IMR-90 (cell line): ENCODE results near the gene TMEM40. TPM values are rescaled to one million over a fixed set of nuclear protein-coding genes. Genes with fewer than 3 reads are reported as not detected.

Experiments used
- ATAC-seq: fragments of 200-7000 bp; cut with Tn5 transposase; 2 replicates; pipeline ENCODE4 v1.9.1; 2020; ENCODE audit warnings: low read depth, mild to moderate bottlenecking, moderate library complexity
- BruUV-seq: library from RNA; stranded (reverse); fragments of 400-500 nt; replicated peaks from 2 replicates; lab custom pipeline; 2021; lab: Mats Ljungman, UMichigan
- CTCF ChIA-PET: fragments of 300-600 bp; formaldehyde crosslinking; extraction: SDS; loops from one replicate; lab custom pipeline; 2021; ENCODE audit warnings: antibody characterized with exemption; lab: Yijun Ruan, JAX
- POLR2A ChIA-PET: fragments of 300-600 bp; sonication (Branson Sonifier 250); formaldehyde crosslinking; loops from one replicate; lab custom pipeline; 2022; ENCODE audit warnings: antibody characterized with exemption; ENCODE audit not compliant: unreplicated experiment; lab: Charles Lee
- DNase-seq: peaks from one replicate; pipeline ENCODE4 v3.0.0; 2013
- H2AFZ ChIP-seq: replicated peaks from 2 replicates; pipeline ENCODE3; 2013; ENCODE audit warnings: low read length, mild to moderate bottlenecking; ENCODE audit not compliant: poor library complexity
- H2AK5ac ChIP-seq: 2 replicates; pipeline ENCODE4 v1.6.1; 2013; ENCODE audit warnings: low read depth, low read length, inconsistent platforms
- H2AK9ac ChIP-seq: replicated peaks from 2 replicates; pipeline ENCODE3; 2013; ENCODE audit warnings: mild to moderate bottlenecking, low read depth, low read length, moderate library complexity; ENCODE audit not compliant: poor library complexity
- H2BK120ac ChIP-seq: 2 replicates; pipeline ENCODE4 v1.6.1; 2013; ENCODE audit warnings: low read depth, low read length, inconsistent platforms
- H2BK15ac ChIP-seq: 3 replicates; pipeline ENCODE4 v1.6.1; 2013; ENCODE audit warnings: low read depth, low read length, inconsistent platforms
- H2BK20ac ChIP-seq: 2 replicates; pipeline ENCODE4 v1.6.1; 2013; ENCODE audit warnings: low read depth, mild to moderate bottlenecking, inconsistent platforms, low read length, moderate library complexity
- H2BK5ac ChIP-seq: 2 replicates; pipeline ENCODE4 v1.6.1; 2013; ENCODE audit warnings: mild to moderate bottlenecking, low read depth, low read length, inconsistent platforms; ENCODE audit not compliant: poor library complexity, severe bottlenecking
- H3K14ac ChIP-seq: replicated peaks from 2 replicates; pipeline ENCODE4 v1.6.1; 2013; ENCODE audit warnings: low read depth, low read length, inconsistent platforms
- H3K18ac ChIP-seq: 2 replicates; pipeline ENCODE4 v1.6.1; 2013; ENCODE audit warnings: low read depth, low read length, control low read depth
- H3K23ac ChIP-seq: 2 replicates; pipeline ENCODE4 v1.6.1; 2013; ENCODE audit warnings: low read depth, low read length, inconsistent platforms
- H3K27ac ChIP-seq: 2 replicates; pipeline ENCODE4 v1.5.1; 2013; ENCODE audit warnings: mild to moderate bottlenecking, control low read depth, low read length; ENCODE audit not compliant: insufficient read depth
- H3K27me3 ChIP-seq: 2 replicates; pipeline ENCODE4 v1.6.1; 2013; ENCODE audit warnings: low read length; ENCODE audit not compliant: control insufficient read depth, insufficient read depth
- H3K36me3 ChIP-seq: 2 replicates; pipeline ENCODE4 v1.6.1; 2013; ENCODE audit warnings: low read length, mixed read lengths; ENCODE audit not compliant: control insufficient read depth, insufficient read depth
- H3K4ac ChIP-seq: 2 replicates; pipeline ENCODE4 v1.6.1; 2013; ENCODE audit warnings: low read depth, low read length, inconsistent platforms
- H3K4me1 ChIP-seq: 2 replicates; pipeline ENCODE4 v1.6.1; 2013; ENCODE audit warnings: low read length, mixed read lengths; ENCODE audit not compliant: control insufficient read depth, insufficient read depth
- H3K4me2 ChIP-seq: 2 replicates; pipeline ENCODE4 v1.6.1; 2013; ENCODE audit warnings: low read depth, mild to moderate bottlenecking, control low read depth, low read length, moderate library complexity
- H3K4me3 ChIP-seq: 2 replicates; pipeline ENCODE4 v1.5.1; 2013; ENCODE audit warnings: low read depth, mild to moderate bottlenecking, control low read depth, low read length, moderate library complexity; ENCODE audit not compliant: insufficient read depth
- H3K56ac ChIP-seq: 2 replicates; pipeline ENCODE4 v1.6.1; 2013; ENCODE audit warnings: low read length, inconsistent platforms; ENCODE audit not compliant: insufficient read depth; ENCODE audit errors: extremely low read depth
- H3K79me1 ChIP-seq, 2 experiments: 2 replicates each; pipeline ENCODE4 v1.6.1; 2013; ENCODE audit warnings: low read length in 2 of 2, inconsistent platforms in 1 of 2, low read depth in 1 of 2
- H3K9ac ChIP-seq: 2 replicates; pipeline ENCODE4 v1.6.1; 2013; ENCODE audit warnings: low read depth, low read length, control low read depth
- H3K9me1 ChIP-seq: 2 replicates; pipeline ENCODE4 v1.6.1; 2013; ENCODE audit warnings: low read length, inconsistent platforms; ENCODE audit not compliant: insufficient read depth
- H3K9me3 ChIP-seq: 2 replicates; pipeline ENCODE4 v1.6.1; 2013; ENCODE audit warnings: low read length; ENCODE audit not compliant: control insufficient read depth, insufficient read depth
- H4K20me1 ChIP-seq: 2 replicates; pipeline ENCODE4 v1.6.1; 2013; ENCODE audit warnings: low read length, inconsistent platforms; ENCODE audit not compliant: insufficient read depth
- H4K5ac ChIP-seq: 2 replicates; pipeline ENCODE4 v1.6.1; 2013; ENCODE audit warnings: mild to moderate bottlenecking, low read depth, low read length, control low read depth
- H4K8ac ChIP-seq, 2 experiments: 2 replicates each; pipeline ENCODE4 v1.6.1; 2013; ENCODE audit warnings: low read depth in 2 of 2, low read length in 2 of 2, control low read depth in 1 of 2, inconsistent platforms in 1 of 2
- H4K91ac ChIP-seq: 2 replicates; pipeline ENCODE4 v1.6.1; 2013; ENCODE audit warnings: low read depth, low read length, inconsistent platforms; ENCODE audit not compliant: insufficient read depth
- BHLHE40 ChIP-seq: fragments of 150-350 bp; IDR thresholded peaks from 2 replicates; pipeline ENCODE4 v1.6.1; 2016; ENCODE audit warnings: mild to moderate bottlenecking, low read depth, low read length
- CEBPB ChIP-seq: IDR thresholded peaks from 2 replicates; pipeline ENCODE4 v1.6.1; 2012; ENCODE audit warnings: low read depth, low read length, improper control_type of control experiment
- CTCF ChIP-seq: conservative IDR thresholded peaks from 2 replicates; pipeline ENCODE4 v1.5.1; 2012; ENCODE audit warnings: mild to moderate bottlenecking, low read depth, low read length, improper control_type of control experiment
- ELK1 ChIP-seq: fragments of 150-350 bp; IDR thresholded peaks from 2 replicates; pipeline ENCODE4 v1.6.1; 2016; ENCODE audit warnings: low read depth, mild to moderate bottlenecking, low read length, moderate library complexity, borderline replicate concordance
- MAFK ChIP-seq: IDR thresholded peaks from 2 replicates; pipeline ENCODE4 v1.6.1; 2012; ENCODE audit warnings: low read depth, low read length, improper control_type of control experiment
- MAZ ChIP-seq: IDR thresholded peaks from 2 replicates; pipeline ENCODE4 v1.6.1; 2012; ENCODE audit warnings: low read depth, mild to moderate bottlenecking, low read length, improper control_type of control experiment, moderate library complexity, borderline replicate concordance
- MXI1 ChIP-seq: IDR thresholded peaks from 2 replicates; pipeline ENCODE4 v1.6.1; 2012; ENCODE audit warnings: low read depth, mild to moderate bottlenecking, low read length, moderate library complexity, borderline replicate concordance
- NFE2L2 ChIP-seq: fragments of 150-350 bp; IDR thresholded peaks from 2 replicates; pipeline ENCODE4 v1.6.1; 2016; ENCODE audit warnings: low read depth, mild to moderate bottlenecking, low read length
- POLR2A ChIP-seq: IDR thresholded peaks from 2 replicates; pipeline ENCODE4 v1.6.1; 2012; ENCODE audit warnings: mild to moderate bottlenecking, low read depth, low read length
- RCOR1 ChIP-seq: IDR thresholded peaks from 2 replicates; pipeline ENCODE4 v1.6.1; 2012; ENCODE audit warnings: mild to moderate bottlenecking, low read length, improper control_type of control experiment; ENCODE audit not compliant: insufficient replicate concordance
- RFX5 ChIP-seq: IDR thresholded peaks from 2 replicates; pipeline ENCODE4 v1.8.0; 2012; ENCODE audit warnings: low read depth, mild to moderate bottlenecking, low read length, moderate library complexity
- USF2 ChIP-seq: fragments of 150-350 bp; IDR thresholded peaks from 2 replicates; pipeline ENCODE4 v1.6.1; 2017; ENCODE audit warnings: mild to moderate bottlenecking, antibody characterized with exemption, low read length, low read depth
- WGBS, 2 experiments: methylation state at CpG; one replicate each; pipeline versions ENCODE4 v1.1.5 to v1.1.7; 2013; ENCODE audit warnings: missing lambda C conversion rate in 2 of 2; ENCODE audit not compliant: insufficient read length in 1 of 2; ENCODE audit errors: extremely low coverage in 2 of 2; 5-methylcytosine and 5-hydroxymethylcytosine counted together
- dilution Hi-C: fragments of 300-500 bp; cut with HindIII; formaldehyde crosslinking; loops from one replicate; pipeline ENCODE4 v1.14.3; 2018; ENCODE audit warnings: low sequenced_read_pairs; ENCODE audit not compliant: unreplicated experiment
- in situ Hi-C: fragments of 300-500 bp; cut with MboI; formaldehyde crosslinking; loops from 3 replicates; pipeline ENCODE4 v1.14.3; 2019; ENCODE audit warnings: low sequenced_read_pairs, inconsistent platforms, mixed read lengths
- intact Hi-C: fragments of 100-400 bp; cut with micrococcal nuclease; formaldehyde crosslinking; loops from 2 replicates; pipeline ENCODE4 v1.10.0; 2022
- polyA plus RNA-seq, 3 experiments: library from polyadenylated mRNA; depleted of rRNA; stranded (reverse); fragments of >200 nt; gene quantifications; 2 replicates each; pipeline ENCODE4 v1.2.3, GENCODE V29; 2012; ENCODE audit warnings: low replicate concordance in 1 of 3
- total RNA-seq: library from RNA; depleted of rRNA; stranded (reverse); fragments of >200 nt; gene quantifications from 2 replicates; pipeline ENCODE4 v1.2.3, GENCODE V29; 2012

TMEM40 gene
- total and polyA plus RNA-seq, 2 of the 4 experiments (the other 2 are of a cell fraction): 0.27 TPM; not detected in 1

GRCh38 chr3:12692444-12692843 is 66.6 kb downstream of the TMEM40 start:
- in situ Hi-C loops: no loop called here
- ATAC-seq: no peak

More at GRCh38 chr3:12692444-12692843, 66.6 kb downstream of the TMEM40 start:
- no peak overlapping the region for H2BK5ac ChIP-seq
- no TSS peak for BruUV-seq
- no peak overlapping the region for H3K18ac ChIP-seq
- H3K9me3 ChIP-seq: no peaks in the 10 kb centered on the region
- no peaks in the 10 kb centered on the region for H3K27me3 ChIP-seq
- no peaks in the 10 kb centered on the region for H3K36me3 ChIP-seq
- H4K8ac ChIP-seq: no peak overlapping the region
- no peak overlapping the region for H3K56ac ChIP-seq
- H2AFZ ChIP-seq: no peak overlapping the region
- no peak overlapping the region for H4K91ac ChIP-seq
- no peak for TF ChIP-seq BHLHE40
- TF ChIP-seq MAFK: no peak
- no peak for TF ChIP-seq CTCF
- no peak for TF ChIP-seq RFX5
- TF ChIP-seq RCOR1: no peak
- TF ChIP-seq MAZ: no peak
- TF ChIP-seq NFE2L2: no peak
- no peak for TF ChIP-seq ELK1
- no peak for TF ChIP-seq USF2
- no peak for TF ChIP-seq POLR2A
- no peak for TF ChIP-seq MXI1
- no peak for TF ChIP-seq CEBPB
- no peak overlapping the region for H4K5ac ChIP-seq
- ChIA-PET POLR2A (interaction anchor here (0.6 kb wide), 1 partner anchor 14 kb away, joined by 5 read pairs; no protein-coding TSS in a partner anchor), CTCF (interaction anchor here (0.6 kb wide), 1 partner anchor 93 kb away, joined by 3 read pairs; no protein-coding TSS in a partner anchor)
- H3K27ac ChIP-seq: no peak overlapping the region
- dilution Hi-C loops (no loop called here), intact Hi-C loops (no loop called here)
- no peak overlapping the region for H2AK9ac ChIP-seq
- H2BK15ac ChIP-seq: no peak overlapping the region
- H3K4me2 ChIP-seq: no peak overlapping the region
- no CpG with 5 or more reads among the region's 8 CpGs for WGBS, 2 experiments
- no peaks in the 10 kb centered on the region; the same call in 1 of the 2 replicates for H3K9me1 ChIP-seq
- no peak overlapping the region for H3K9ac ChIP-seq
- no peak overlapping the region for H3K23ac ChIP-seq
- no peak overlapping the region for H3K4me3 ChIP-seq
- 0 out of 2 replicates have a peak, but pooled peaks cover 2% of the 10 kb centered on the region for H3K4me1 ChIP-seq
- H2BK120ac ChIP-seq: no peak overlapping the region
- no peak overlapping the region for H3K4ac ChIP-seq
- no peak for DNase-seq
- H2AK5ac ChIP-seq: no peak overlapping the region
- H2BK20ac ChIP-seq: no peak overlapping the region
- no peaks in the 10 kb centered on the region for H3K79me1 ChIP-seq
- no peaks in the 10 kb centered on the region for H4K20me1 ChIP-seq
- no peak overlapping the region for H3K14ac ChIP-seq
